Left forelimb (tissue), 1 donor: ENCODE data around the gene TLNRD1.

Experiments
- DNase-seq: peaks from one replicate; pipeline ENCODE4 v3.0.0-alpha.2; 2018; ENCODE audit warnings: low spot score

The TLNRD1 gene

GRCh38 chr15:81002331-81003096 lies 1.8 kb downstream of the TLNRD1 start:
- no peak for DNase-seq

- DNase-seq, result no peak
Measured at GRCh38 chr15:81003097-81003350, 2.3 kb downstream of the TLNRD1 start.

GRCh38 chr15:81006124-81006523 lies 5.4 kb downstream of the TLNRD1 start:
- no peak for DNase-seq

- DNase-seq, result no peak
Measured at GRCh38 chr15:81007428-81008064, 6.8 kb downstream of the TLNRD1 start.

GRCh38 chr15:81008312-81008711 lies 7.6 kb downstream of the TLNRD1 start:
- no peak for DNase-seq

- DNase-seq, result no peak
Measured at GRCh38 chr15:81010086-81010485, 9.4 kb downstream of the TLNRD1 start.

- DNase-seq, result no peak
Measured at GRCh38 chr15:81011593-81011992, 10.9 kb downstream of the TLNRD1 start.

GRCh38 chr15:81012588-81012987 lies 11.9 kb downstream of the TLNRD1 start:
- no peak for DNase-seq

- DNase-seq, result no peak
Measured at GRCh38 chr15:81013396-81013929, 12.7 kb downstream of the TLNRD1 start.

GRCh38 chr15:81014446-81015093 lies 13.8 kb downstream of the TLNRD1 start:
- DNase-seq, result no peak

GRCh38 chr15:81015621-81016488 lies 15.1 kb downstream of the TLNRD1 start:
- DNase-seq, result no peak

- DNase-seq, result no peak
Measured at GRCh38 chr15:81016489-81017068, 15.9 kb downstream of the TLNRD1 start.

- DNase-seq, result no peak
Measured at GRCh38 chr15:81018197-81018596, 17.5 kb downstream of the TLNRD1 start.

- no peak for DNase-seq
Measured at GRCh38 chr15:81021321-81021720, 20.6 kb downstream of the TLNRD1 start.

GRCh38 chr15:81023483-81024264 lies 23.0 kb downstream of the TLNRD1 start:
- no peak for DNase-seq

- peak; percentile 72 for DNase-seq
Measured at GRCh38 chr15:81024265-81024872, 23.6 kb downstream of the TLNRD1 start.

- DNase-seq, result no peak
Measured at GRCh38 chr15:81024936-81025335, 24.2 kb downstream of the TLNRD1 start.

GRCh38 chr15:81025721-81026370 lies 25.1 kb downstream of the TLNRD1 start:
- DNase-seq, result no peak

- DNase-seq, result no peak
Measured at GRCh38 chr15:81026836-81027599, 26.3 kb downstream of the TLNRD1 start.
